ENCODE data around the gene MYCL. TPM values are rescaled to one million over a fixed set of nuclear protein-coding genes. Genes with fewer than 3 reads are reported as not detected.

The MYCL gene
- total RNA-seq, 1 donor from 2014 or later = 3.8 TPM

GRCh38 chr1:39896909-39897685, 4.6 kb downstream of the MYCL start:
- Mint-ChIP-seq H3K4me3 (ENCODE audit: unreplicated experiment) (no peak overlapping the region), H3K9me3 (ENCODE audit: unreplicated experiment) (no peaks in the 10 kb centered on the region), H3K27me3 (ENCODE audit: low read depth, unreplicated experiment) (no peaks in the 10 kb centered on the region), H3K4me1 (ENCODE audit: low read depth, unreplicated experiment) (peaks cover 45% of the 10 kb centered on the region), H3K27ac (ENCODE audit: unreplicated experiment) (peak overlapping the region; percentile 28), H3K36me3 (ENCODE audit: low read depth, unreplicated experiment) (no peaks in the 10 kb centered on the region)
- Histone ChIP-seq H3K27ac (ENCODE audit: low read depth, low read length) (no peak overlapping the region), H3K9ac (ENCODE audit: low read length) (no peak overlapping the region), H3K79me2 (ENCODE audit: insufficient read depth, low read length) (no peaks in the 10 kb centered on the region), H3K4me3 (ENCODE audit: insufficient read depth, low read depth, low read length) (no peak overlapping the region), H3K36me3 (ENCODE audit: insufficient read depth, low read length) (no peaks in the 10 kb centered on the region), H4K20me1 (ENCODE audit: insufficient read depth, low read length) (peaks cover 3% of the 10 kb centered on the region), H3K4me1 (ENCODE audit: insufficient read depth, low read length) (peaks cover 22% of the 10 kb centered on the region), H3K9me3 (ENCODE audit: insufficient read depth, low read depth, low read length) (no peaks in the 10 kb centered on the region), H3K4me2 (ENCODE audit: low read length) (peak overlapping the region; percentile 26), H3K27me3 (ENCODE audit: insufficient read depth, low read length) (peaks cover 8% of the 10 kb centered on the region), H2AFZ (ENCODE audit: low read depth, low read length) (no peak overlapping the region)
- FAIRE-seq (no peak), DNase-seq (ENCODE audit: low read depth) (peak; percentile 78)
- TF ChIP-seq EZH2 (IDR thresholded peaks at IDR 0.05; ENCODE audit: insufficient read depth, low read length) (no peak), CTCF (IDR thresholded peaks at IDR 0.05; ENCODE audit: insufficient read depth, low read depth, low read length) (no peak)

- peaks cover 3% of the 10 kb centered on the region for H4K20me1 ChIP-seq (ENCODE audit: insufficient read depth, low read length)
- no peaks in the 10 kb centered on the region for H3K36me3 ChIP-seq (ENCODE audit: insufficient read depth, low read length)
- FAIRE-seq = no peak
- Mint-ChIP-seq H3K36me3 (ENCODE audit: low read depth, unreplicated experiment) (no peaks in the 10 kb centered on the region), H3K9me3 (ENCODE audit: unreplicated experiment) (no peaks in the 10 kb centered on the region), H3K4me1 (ENCODE audit: low read depth, unreplicated experiment) (peaks cover 48% of the 10 kb centered on the region), H3K27ac (ENCODE audit: unreplicated experiment) (no peak overlapping the region), H3K27me3 (ENCODE audit: low read depth, unreplicated experiment) (no peaks in the 10 kb centered on the region), H3K4me3 (ENCODE audit: unreplicated experiment) (no peak overlapping the region)
- H3K27me3 ChIP-seq (ENCODE audit: insufficient read depth, low read length) = peaks cover 8% of the 10 kb centered on the region
- H3K4me1 ChIP-seq (ENCODE audit: insufficient read depth, low read length) = peaks cover 22% of the 10 kb centered on the region
- H3K79me2 ChIP-seq (ENCODE audit: insufficient read depth, low read length) = no peaks in the 10 kb centered on the region
- no peak overlapping the region for H3K9ac ChIP-seq (ENCODE audit: low read length)
- H3K4me3 ChIP-seq (ENCODE audit: insufficient read depth, low read depth, low read length) = no peak overlapping the region
- H2AFZ ChIP-seq (ENCODE audit: low read depth, low read length) = no peak overlapping the region
- no peak overlapping the region for H3K27ac ChIP-seq (ENCODE audit: low read depth, low read length)
- TF ChIP-seq CTCF (IDR thresholded peaks at IDR 0.05; ENCODE audit: insufficient read depth, low read depth, low read length) = no peak
- no peak for TF ChIP-seq EZH2 (IDR thresholded peaks at IDR 0.05; ENCODE audit: insufficient read depth, low read length)
- DNase-seq (ENCODE audit: low read depth) = no peak
- H3K4me2 ChIP-seq (ENCODE audit: low read length) = no peak overlapping the region
- H3K9me3 ChIP-seq (ENCODE audit: insufficient read depth, low read depth, low read length) = no peaks in the 10 kb centered on the region
These were observed 5.8 kb downstream of the MYCL start for GRCh38 chr1:39895731-39896480.
